SU-DHL-6 (cell line): ENCODE data around the gene RCAN2.

Experiments
- H2AFZ ChIP-seq: fragments of 200-600 bp; sonication (generic); 2 replicates; pipeline ENCODE4 v1.6.1; 2014; ENCODE audit warnings: low read depth, mild to moderate bottlenecking, moderate library complexity, mixed read lengths, antibody characterized with exemption, low read length; ENCODE audit not compliant: severe bottlenecking
- H3F3A ChIP-seq: fragments of 200-600 bp; shearing (Covaris generic); 2 replicates; pipeline ENCODE4 v1.6.0; 2016; ENCODE audit warnings: antibody characterized with exemption, mild to moderate bottlenecking; ENCODE audit not compliant: insufficient read depth
- H3K27ac ChIP-seq: fragments of 200-600 bp; sonication (generic); 2 replicates; pipeline ENCODE4 v1.5.1; 2016; ENCODE audit warnings: low read depth, mild to moderate bottlenecking, low read length, moderate library complexity, mixed read lengths
- H3K27me3 ChIP-seq: fragments of 200-600 bp; sonication (generic), shearing (Covaris generic); 2 replicates; pipeline ENCODE4 v1.6.0; 2014; ENCODE audit warnings: mild to moderate bottlenecking, low read length
- H3K36me3 ChIP-seq: fragments of 200-600 bp; sonication (generic); 2 replicates; pipeline ENCODE4 v1.6.1; 2014; ENCODE audit warnings: mild to moderate bottlenecking, low read length, mixed read lengths
- H3K4me2 ChIP-seq: fragments of 300-600, 200-600 bp; shearing (Covaris generic), sonication (generic); 2 replicates; pipeline ENCODE4 v1.6.0; 2014; ENCODE audit warnings: low read length, low read depth, mild to moderate bottlenecking; ENCODE audit not compliant: poor library complexity, severe bottlenecking
- H3K4me3 ChIP-seq: fragments of 200-600 bp; sonication (generic); 2 replicates; pipeline ENCODE4 v1.5.1; 2014; ENCODE audit warnings: antibody characterized with exemption, low read length, mild to moderate bottlenecking, mixed read lengths; ENCODE audit not compliant: insufficient read depth, poor library complexity, severe bottlenecking
- H3K79me2 ChIP-seq: fragments of 200-600 bp; sonication (generic); 2 replicates; pipeline ENCODE4 v1.6.1; 2014; ENCODE audit warnings: mild to moderate bottlenecking, low read length, moderate library complexity; ENCODE audit not compliant: insufficient read depth
- H3K9ac ChIP-seq: fragments of 200-600 bp; sonication (generic); 2 replicates; pipeline ENCODE4 v1.7.0; 2014; ENCODE audit warnings: mild to moderate bottlenecking, low read length
- H3K9me2 ChIP-seq: fragments of 200-600 bp; sonication (generic); replicated peaks from 2 replicates; pipeline ENCODE4 v1.6.1; 2014; ENCODE audit warnings: low read length; ENCODE audit not compliant: insufficient read depth
- H3K9me3 ChIP-seq: fragments of 200-600 bp; sonication (generic); 2 replicates; pipeline ENCODE4 v1.6.1; 2014; ENCODE audit warnings: low read length, mixed read lengths; ENCODE audit not compliant: insufficient read depth
- H4K20me1 ChIP-seq: fragments of 200-600 bp; sonication (generic); 2 replicates; pipeline ENCODE4 v1.6.1; 2014; ENCODE audit warnings: low read depth, mild to moderate bottlenecking, antibody characterized with exemption, low read length, moderate library complexity, mixed read lengths
- EZH2phosphoT487 ChIP-seq: fragments of 200-600 bp; sonication (generic), shearing (Covaris generic); conservative IDR thresholded peaks from 2 replicates; pipeline ENCODE4 v1.6.1; 2018; ENCODE audit warnings: mild to moderate bottlenecking, antibody characterized with exemption, low read length, moderate library complexity, mixed read lengths
- TF ChIP-seq, protein P1 (sequence below): fragments of 200-600 bp; sonication (generic); IDR thresholded peaks from one replicate; pipeline ENCODE4 v1.5.1; 2017; ENCODE audit warnings: antibody characterized with exemption, mild to moderate bottlenecking, low read length, moderate library complexity; ENCODE audit not compliant: insufficient read depth, poor library complexity, severe bottlenecking

The RCAN2 gene

DNA sequence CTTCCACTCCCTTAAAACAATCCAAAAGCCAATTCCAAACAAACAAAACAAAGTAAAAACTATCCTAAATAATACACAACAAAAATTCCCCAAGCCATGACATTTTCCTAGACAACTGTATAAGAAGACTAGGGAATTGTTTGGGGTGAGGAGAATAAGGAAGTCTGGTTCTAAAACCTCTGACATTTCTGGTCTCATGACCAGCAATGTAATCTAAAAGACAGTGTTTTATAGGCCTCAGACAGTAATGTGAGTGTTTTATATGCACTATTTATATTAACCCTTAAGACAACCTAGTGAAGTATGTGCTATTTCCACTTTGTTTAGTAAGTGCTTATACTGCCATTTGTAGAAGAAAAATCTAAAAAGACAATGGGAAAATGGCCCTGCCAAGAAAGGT, 13.0 kb upstream of the RCAN2 start:
- Histone ChIP-seq H3K9me3 (no peaks in the 10 kb centered on the region), H4K20me1 (no peaks in the 10 kb centered on the region), H3K27me3 (no peaks in the 10 kb centered on the region), H2AFZ (no peak overlapping the region), H3K4me3 (no peak overlapping the region), H3K9me2 (no peaks in the 10 kb centered on the region), H3F3A (no peaks in the 10 kb centered on the region), H3K9ac (no peak overlapping the region), H3K4me2 (no peak overlapping the region), H3K36me3 (no peaks in the 10 kb centered on the region), H3K27ac (no peak overlapping the region), H3K79me2 (no peaks in the 10 kb centered on the region)
- TF ChIP-seq EZH2phosphoT487 = no peak
- TF ChIP-seq, protein P1, sequence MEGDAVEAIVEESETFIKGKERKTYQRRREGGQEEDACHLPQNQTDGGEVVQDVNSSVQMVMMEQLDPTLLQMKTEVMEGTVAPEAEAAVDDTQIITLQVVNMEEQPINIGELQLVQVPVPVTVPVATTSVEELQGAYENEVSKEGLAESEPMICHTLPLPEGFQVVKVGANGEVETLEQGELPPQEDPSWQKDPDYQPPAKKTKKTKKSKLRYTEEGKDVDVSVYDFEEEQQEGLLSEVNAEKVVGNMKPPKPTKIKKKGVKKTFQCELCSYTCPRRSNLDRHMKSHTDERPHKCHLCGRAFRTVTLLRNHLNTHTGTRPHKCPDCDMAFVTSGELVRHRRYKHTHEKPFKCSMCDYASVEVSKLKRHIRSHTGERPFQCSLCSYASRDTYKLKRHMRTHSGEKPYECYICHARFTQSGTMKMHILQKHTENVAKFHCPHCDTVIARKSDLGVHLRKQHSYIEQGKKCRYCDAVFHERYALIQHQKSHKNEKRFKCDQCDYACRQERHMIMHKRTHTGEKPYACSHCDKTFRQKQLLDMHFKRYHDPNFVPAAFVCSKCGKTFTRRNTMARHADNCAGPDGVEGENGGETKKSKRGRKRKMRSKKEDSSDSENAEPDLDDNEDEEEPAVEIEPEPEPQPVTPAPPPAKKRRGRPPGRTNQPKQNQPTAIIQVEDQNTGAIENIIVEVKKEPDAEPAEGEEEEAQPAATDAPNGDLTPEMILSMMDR = no peak

DNA sequence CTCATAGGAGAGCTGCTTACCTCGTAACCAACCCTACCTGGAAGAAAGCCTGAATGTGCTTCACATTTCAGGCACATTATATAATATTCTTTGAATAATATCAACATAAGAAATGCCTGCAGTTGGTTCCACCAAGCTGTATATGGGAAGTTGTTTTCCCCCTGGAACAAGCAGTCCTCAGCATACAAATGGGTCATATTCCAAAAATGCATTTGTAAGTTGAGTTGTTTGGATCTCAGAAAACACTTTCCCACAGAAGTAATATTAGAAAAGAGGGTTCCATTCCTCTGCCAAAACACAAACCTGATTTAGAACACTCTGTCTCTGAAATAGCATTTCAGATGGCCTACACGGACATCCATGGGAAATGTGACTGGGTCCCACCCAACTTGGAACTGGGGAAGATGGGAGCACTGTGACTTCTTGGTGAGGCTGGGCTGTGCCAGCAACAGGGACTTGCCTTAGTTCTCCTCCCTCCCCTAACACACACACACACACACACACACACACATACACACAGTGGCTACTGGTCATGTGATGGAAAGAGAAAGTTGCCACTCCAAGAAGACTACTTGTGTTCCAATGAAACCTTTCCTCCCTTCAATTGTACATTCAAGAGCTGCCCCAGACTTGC, 11.4 kb upstream of the RCAN2 start:
- no peaks in the 10 kb centered on the region for H3K9me3 ChIP-seq
- no peak overlapping the region for H3K27ac ChIP-seq
- no peaks in the 10 kb centered on the region for H3K27me3 ChIP-seq
- H3K4me3 ChIP-seq = no peak overlapping the region
- no peaks in the 10 kb centered on the region for H3F3A ChIP-seq
- H3K4me2 ChIP-seq = no peak overlapping the region
- no peak overlapping the region for H3K9ac ChIP-seq
- H3K36me3 ChIP-seq = no peaks in the 10 kb centered on the region
- no peak for TF ChIP-seq EZH2phosphoT487
- TF ChIP-seq, protein P1 = no peak
- H3K79me2 ChIP-seq = no peaks in the 10 kb centered on the region
- no peaks in the 10 kb centered on the region for H4K20me1 ChIP-seq
- H3K9me2 ChIP-seq = no peaks in the 10 kb centered on the region
- H2AFZ ChIP-seq = no peak overlapping the region

DNA sequence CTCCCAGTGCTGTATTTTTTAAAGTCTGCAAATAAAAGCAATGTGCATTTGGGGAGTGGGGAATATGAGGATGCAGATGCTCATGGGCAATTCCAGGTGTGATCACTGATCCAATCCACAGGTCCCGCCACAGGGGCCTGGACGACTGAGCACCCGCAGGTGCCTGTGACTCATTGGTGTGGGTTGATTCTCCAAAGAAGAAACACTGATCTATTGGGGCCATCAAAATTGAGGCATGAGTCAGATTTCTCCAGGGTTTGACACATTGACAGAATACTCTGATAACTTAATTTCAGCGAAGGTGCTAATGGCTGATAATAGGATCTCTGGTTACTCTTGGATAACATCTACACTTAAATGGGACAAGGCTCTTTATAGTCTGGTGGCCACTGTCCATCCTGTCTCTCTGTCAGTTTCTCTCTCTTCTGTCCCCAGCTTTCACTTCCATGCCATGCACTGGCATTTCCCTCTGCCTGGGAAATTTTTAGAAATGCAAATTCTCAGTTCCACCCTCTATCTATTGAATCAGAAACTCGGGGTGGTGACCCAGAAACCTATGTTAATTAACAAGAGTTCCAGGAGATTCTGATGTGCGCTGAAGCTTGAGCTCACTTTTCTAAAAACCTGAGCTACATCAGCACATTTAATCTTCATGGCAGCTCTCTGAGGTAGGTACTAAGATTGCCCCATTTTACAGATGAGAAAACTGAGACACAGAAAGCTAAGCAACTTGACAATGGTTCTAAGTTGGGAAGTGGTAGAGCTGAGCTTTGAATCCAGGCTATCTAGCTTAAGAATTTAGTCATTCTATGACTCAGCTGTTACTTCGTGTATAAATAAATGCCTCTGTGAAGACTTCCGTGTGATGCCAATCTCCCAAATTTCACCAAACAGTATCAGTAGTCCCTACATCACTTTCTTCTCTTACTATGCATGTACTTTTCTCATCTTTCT, 10.2 kb upstream of the RCAN2 start:
- Histone ChIP-seq H3K4me2 (no peak overlapping the region), H3K79me2 (no peaks in the 10 kb centered on the region), H3K9me2 (no peaks in the 10 kb centered on the region), H2AFZ (no peak overlapping the region), H3F3A (no peaks in the 10 kb centered on the region), H3K27me3 (no peaks in the 10 kb centered on the region), H3K9me3 (no peaks in the 10 kb centered on the region), H3K4me3 (no peak overlapping the region), H3K27ac (no peak overlapping the region), H4K20me1 (no peaks in the 10 kb centered on the region), H3K9ac (no peak overlapping the region), H3K36me3 (no peaks in the 10 kb centered on the region)
- TF ChIP-seq EZH2phosphoT487 = no peak
- TF ChIP-seq, protein P1 = no peak
